OCI-LY3 (cell line): ENCODE results near the gene CACNA1C.

ENCODE experiments used
- EZH2phosphoT487 ChIP-seq: fragments of 200-600 bp; shearing (Covaris generic); IDR thresholded peaks from 2 replicates; pipeline ENCODE4 v1.6.1; 2018; ENCODE audit warnings: antibody characterized with exemption, mixed run types, low read depth
- TF ChIP-seq, protein P1 (sequence below): fragments of 200-600, 300-600 bp; sonication (generic); IDR thresholded peaks from 2 replicates; pipeline ENCODE4 v1.5.1; 2014; ENCODE audit warnings: antibody characterized with exemption, low read length, low read depth

DNA sequence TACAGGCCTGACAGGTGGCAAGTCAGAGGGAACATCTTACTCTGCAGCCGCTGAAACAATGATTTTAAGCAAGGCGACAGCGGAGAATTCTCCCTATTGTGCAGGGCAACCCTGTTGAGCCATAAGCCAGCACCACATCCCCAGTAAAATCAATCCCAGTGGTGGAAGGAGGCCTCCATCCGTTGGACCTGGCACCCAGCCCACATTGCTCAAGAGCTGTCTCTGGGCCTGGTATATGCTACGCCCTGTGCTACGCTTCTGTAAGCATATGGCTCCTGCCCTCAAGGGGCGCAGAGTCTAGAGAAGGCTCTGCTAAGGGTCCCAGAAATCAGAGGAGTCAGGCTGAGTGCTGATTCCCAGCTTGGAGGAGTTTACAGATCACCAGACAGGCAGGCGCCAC is 265.5 kb downstream of the CACNA1C start:
- TF ChIP-seq, protein P1, sequence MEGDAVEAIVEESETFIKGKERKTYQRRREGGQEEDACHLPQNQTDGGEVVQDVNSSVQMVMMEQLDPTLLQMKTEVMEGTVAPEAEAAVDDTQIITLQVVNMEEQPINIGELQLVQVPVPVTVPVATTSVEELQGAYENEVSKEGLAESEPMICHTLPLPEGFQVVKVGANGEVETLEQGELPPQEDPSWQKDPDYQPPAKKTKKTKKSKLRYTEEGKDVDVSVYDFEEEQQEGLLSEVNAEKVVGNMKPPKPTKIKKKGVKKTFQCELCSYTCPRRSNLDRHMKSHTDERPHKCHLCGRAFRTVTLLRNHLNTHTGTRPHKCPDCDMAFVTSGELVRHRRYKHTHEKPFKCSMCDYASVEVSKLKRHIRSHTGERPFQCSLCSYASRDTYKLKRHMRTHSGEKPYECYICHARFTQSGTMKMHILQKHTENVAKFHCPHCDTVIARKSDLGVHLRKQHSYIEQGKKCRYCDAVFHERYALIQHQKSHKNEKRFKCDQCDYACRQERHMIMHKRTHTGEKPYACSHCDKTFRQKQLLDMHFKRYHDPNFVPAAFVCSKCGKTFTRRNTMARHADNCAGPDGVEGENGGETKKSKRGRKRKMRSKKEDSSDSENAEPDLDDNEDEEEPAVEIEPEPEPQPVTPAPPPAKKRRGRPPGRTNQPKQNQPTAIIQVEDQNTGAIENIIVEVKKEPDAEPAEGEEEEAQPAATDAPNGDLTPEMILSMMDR: no peak
- TF ChIP-seq EZH2phosphoT487: no peak
